Activated CD4-positive, CD25-positive, alpha-beta regulatory T cell treated with anti-CD3 and anti-CD28 coated beads, Interleukin-2, amount 50 U/mL, for 16 hours (primary cell): ENCODE data around the gene CYCS.
"Not testable (repeated sequence)": the region's sequence is repeated elsewhere in the genome, so short reads cannot be mapped to it uniquely, and the experiment has no call there.

ENCODE experiments used
- DNase-seq: peaks from one replicate; pipeline ENCODE4 v3.0.0-alpha.2; 2020; ENCODE audit warnings: low read depth, low spot score

CYCS gene

DNA sequence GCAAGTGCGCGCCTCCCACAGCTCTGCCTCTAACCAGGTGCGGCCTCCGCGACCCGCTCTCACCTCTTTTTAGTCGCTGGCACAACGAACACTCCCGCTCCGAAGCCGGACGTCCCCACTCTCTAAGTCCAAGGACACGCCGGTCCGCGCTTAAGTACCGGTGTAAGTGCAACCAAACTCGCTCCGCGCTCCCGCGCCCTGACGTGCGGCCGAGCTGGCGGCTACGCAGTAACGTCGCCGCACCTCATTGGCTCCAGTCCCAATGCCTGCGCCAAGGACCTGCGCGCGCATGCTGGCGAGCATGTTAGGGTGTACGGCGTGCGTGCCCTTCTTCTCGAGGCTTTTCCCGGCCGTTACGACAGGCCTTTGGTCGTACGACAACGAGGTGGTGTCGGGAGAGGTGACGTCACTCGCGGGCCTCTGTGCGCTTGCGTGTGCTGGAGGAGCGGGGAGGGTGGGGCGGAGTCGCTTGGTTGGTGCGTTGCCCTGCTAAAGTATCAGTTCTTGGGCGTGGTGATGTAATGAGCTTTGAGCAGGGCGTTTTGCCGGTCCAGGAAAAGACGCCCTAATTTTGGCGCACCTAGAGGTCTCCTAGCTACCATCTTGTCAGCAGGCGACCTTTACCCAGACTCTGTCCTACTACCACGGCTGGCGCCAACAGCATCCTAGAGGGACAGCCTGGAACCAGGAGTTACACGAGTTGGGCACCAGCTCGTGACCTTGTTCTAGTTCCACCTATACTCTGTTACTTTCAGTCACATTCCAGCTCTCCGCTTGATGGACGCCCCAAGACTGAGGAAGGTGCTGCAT is at the start of gene CYCS:
Gene CYCS (minus strand): TSS at position 124 of the 810 bp plus-strand sequence. CDS start 1,141 bp downstream, outside the sequence.
- DNase-seq: peak; percentile 100

- DNase-seq: no peak
Observed at GRCh38 chr7:25173184-25173583, 48.1 kb upstream of the CYCS start.

DNA sequence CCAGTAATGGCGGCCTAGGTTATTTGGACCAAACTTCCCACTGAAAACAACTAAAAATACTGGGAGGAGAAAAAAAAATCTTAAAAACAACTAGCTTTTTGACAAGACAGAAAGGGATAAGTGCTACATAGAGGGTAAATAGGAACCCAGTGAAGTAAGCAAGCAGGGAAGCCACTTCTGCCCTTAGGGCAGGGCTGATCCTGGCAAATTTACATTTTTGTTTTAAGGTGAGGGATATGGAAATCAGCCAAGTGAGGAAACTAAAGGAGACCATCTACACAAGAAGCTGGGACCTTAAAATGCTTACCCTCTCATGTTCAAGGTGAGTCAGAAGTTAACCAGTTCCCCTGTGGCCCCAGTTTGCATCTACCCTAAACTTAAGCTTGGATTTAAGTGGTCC is 46.5 kb upstream of the CYCS start:
- no peak for DNase-seq

- no peak for DNase-seq
Observed at GRCh38 chr7:25171071-25171470, 46.0 kb upstream of the CYCS start.

GRCh38 chr7:25169683-25170082 is 44.6 kb upstream of the CYCS start:
- DNase-seq: no peak

GRCh38 chr7:25168145-25168544 is 43.1 kb upstream of the CYCS start:
- DNase-seq: no peak

- no peak for DNase-seq
Observed at GRCh38 chr7:25167262-25167843, 42.3 kb upstream of the CYCS start.

- not testable (repeated sequence) for DNase-seq
Observed at GRCh38 chr7:25159983-25160596, 35.0 kb upstream of the CYCS start.

- DNase-seq: no peak
Observed at GRCh38 chr7:25158966-25159365, 33.9 kb upstream of the CYCS start.

- DNase-seq: no peak
Observed at GRCh38 chr7:25151773-25152172, 26.7 kb upstream of the CYCS start.

- DNase-seq: no peak
Observed at GRCh38 chr7:25149836-25150235, 24.8 kb upstream of the CYCS start.

DNA sequence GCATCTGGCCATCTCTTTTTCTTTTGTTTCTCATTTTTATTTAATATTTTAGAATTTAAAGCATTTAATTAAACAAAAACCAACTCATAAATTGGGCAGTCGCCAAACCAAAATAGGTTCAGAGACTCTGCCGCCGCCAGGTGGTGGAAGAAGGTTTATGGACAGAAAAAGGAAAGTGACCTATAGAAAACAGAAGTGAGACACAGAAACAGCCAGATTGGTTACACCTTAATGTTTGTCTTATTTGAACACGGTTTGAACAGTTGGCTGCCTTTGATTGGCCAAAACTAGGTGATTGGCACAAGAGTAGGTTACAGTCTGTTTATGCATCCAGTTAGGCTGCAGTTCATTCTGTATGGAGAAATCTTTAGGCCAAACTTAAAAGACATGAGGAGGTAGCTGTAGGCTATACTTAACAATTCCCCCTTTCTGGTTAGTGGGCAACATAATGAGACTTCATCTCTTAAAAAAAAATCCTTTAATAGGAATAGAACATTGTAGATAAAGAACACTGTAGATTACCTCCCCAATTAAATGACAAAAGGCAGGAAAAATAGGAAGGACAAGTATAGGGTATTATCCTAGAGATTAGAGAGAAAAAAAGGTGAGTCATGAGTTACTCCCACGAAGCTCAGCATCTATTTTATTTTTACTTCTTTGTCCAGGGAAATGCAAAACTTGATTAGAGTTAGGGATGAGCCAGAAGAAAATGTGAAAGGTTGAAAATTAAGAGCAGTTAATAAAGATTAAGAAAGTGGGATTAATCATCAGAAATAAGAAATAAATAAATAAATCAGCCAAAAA is 23.9 kb upstream of the CYCS start:
- DNase-seq: no peak

- no peak for DNase-seq
Observed at GRCh38 chr7:25143763-25144162, 18.7 kb upstream of the CYCS start.

GRCh38 chr7:25139536-25139935 is 14.5 kb upstream of the CYCS start:
- DNase-seq: no peak

DNA sequence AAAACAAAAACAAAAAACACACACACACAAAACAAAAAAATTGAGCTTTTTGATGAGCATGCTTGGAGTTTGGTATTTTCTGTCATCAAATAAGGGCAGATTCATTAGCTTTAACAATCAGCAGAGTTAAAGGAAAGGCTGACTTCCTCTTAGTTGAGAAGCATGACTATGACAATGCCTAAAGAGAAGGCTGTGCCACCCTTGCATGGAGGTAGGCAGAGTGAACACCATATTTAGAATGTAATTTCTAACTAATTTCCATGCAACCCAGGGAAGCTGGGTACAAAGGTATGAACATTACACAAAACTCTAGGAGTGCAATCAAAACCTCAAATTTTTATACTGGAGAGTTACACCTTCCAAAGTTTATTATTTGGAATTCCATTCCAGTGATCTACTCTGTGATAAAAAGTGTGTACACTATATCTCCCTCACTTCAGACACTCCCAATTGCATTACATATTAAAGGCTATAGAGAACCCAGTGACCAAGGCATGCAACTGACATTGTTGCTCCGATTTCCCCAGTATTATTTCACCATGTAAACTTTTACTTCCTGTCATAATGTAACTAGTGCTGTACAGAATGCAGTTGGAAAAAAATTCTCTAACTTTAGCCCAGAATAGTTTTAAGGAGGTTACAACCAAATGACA is 9.4 kb upstream of the CYCS start:
- DNase-seq: no peak

DNA sequence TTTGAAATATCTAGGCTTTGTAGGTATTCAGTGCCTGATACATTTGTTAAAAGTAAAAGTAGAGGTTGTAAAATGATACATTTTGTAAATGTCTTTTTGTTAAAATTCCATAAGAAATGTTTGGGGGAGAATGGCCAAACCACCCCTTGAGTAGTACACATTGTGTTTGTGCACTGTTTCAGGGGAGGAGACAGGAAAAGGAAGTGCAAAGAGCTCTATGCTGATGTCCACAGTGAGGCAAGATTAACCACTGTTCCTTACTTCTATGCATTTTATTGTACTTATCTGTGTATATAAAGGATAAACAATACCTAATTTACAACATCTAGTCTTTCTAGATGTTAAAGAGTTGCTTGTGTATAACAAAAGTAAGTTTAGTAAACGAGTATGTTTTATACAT is 7.4 kb upstream of the CYCS start:
- DNase-seq: no peak

DNA sequence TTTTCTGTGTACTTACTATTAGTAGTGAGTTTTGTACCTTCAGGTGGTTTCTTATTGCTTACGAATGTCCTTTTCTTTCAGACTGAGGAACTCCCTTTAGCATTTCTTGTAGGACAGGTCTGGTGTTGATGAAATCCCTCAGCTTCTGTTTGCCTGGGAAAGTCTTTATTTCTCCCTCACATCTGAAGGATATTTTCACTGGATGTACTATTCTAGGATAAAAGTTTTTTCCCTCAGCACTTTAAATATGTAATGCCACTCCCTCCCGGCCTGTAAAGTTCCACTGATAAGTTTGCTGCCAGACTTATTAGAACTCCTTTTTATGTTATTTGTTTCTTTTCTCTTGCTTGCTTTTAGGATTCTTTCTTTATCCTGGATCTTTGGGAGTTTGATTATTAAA is 1.7 kb upstream of the CYCS start:
- DNase-seq: no peak

DNA sequence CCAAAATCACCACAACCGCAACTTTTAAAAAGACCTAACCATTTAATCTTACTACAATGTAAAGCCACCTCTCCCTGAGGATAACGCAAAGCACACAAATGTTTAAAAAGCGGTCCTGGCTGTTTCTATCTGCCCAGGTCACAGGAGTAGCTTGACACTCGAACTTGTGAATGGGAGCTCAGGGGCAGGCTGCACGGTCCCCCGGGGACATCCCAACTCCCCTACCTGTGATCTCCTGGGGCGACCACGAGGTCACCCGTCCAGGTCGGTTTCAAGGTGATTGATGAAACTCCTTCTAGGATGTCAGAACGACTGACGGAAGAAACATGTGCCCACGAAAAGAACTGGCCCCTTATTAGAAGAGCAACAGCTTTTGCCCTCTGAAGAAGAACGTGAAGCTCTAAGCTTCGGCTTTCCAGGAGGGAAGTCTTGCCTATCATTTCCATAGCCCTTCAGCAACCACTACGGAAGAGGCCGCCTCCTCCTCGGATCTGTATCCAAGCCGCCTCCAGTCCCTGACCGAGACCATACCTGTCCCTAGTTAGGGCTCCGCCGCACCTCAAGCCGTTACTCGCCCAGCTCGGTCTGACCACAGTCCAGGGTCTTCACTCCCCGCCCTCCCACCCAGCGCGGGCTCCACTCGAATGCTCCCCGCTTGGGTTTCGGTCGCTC is 459 bp downstream of the CYCS start:
- no peak for DNase-seq

- DNase-seq: no peak
Observed at GRCh38 chr7:25122373-25122772, 2.7 kb downstream of the CYCS start.

- DNase-seq: no peak
Observed at GRCh38 chr7:25121599-25121998, 3.5 kb downstream of the CYCS start.

GRCh38 chr7:25119102-25119501 is 6.0 kb downstream of the CYCS start:
- DNase-seq: no peak
